Ishikawa (cell line): ENCODE measurements around the gene KCNJ1.

Experiments used
- CEBPB ChIP-seq: IDR thresholded peaks from 2 replicates; pipeline ENCODE4 v1.6.1; 2012
- CREB1 ChIP-seq: IDR thresholded peaks from 2 replicates; pipeline ENCODE4 v1.6.1; 2012; ENCODE audit warnings: low read depth
- EGR1 ChIP-seq: IDR thresholded peaks from 2 replicates; pipeline ENCODE4 v1.6.1; 2012
- EP300 ChIP-seq: IDR thresholded peaks from 2 replicates; pipeline ENCODE4 v1.6.1; 2012; ENCODE audit warnings: borderline replicate concordance
- FOXM1 ChIP-seq: IDR thresholded peaks from 2 replicates; pipeline ENCODE4 v1.6.1; 2012; ENCODE audit warnings: low read depth, borderline replicate concordance
- MAX ChIP-seq: IDR thresholded peaks from 2 replicates; pipeline ENCODE4 v1.6.1; 2012
- RAD21 ChIP-seq: IDR thresholded peaks from 2 replicates; pipeline ENCODE4 v1.6.1; 2012; ENCODE audit warnings: low read depth
- REST ChIP-seq: IDR thresholded peaks from 2 replicates; pipeline ENCODE4 v1.6.1; 2012; ENCODE audit warnings: low read depth, mild to moderate bottlenecking
- TAF1 ChIP-seq: IDR thresholded peaks from 2 replicates; pipeline ENCODE4 v1.6.1; 2012; ENCODE audit warnings: low read depth, mild to moderate bottlenecking
- TCF12 ChIP-seq: IDR thresholded peaks from 2 replicates; pipeline ENCODE4 v1.6.1; 2012; ENCODE audit warnings: low read depth
- TEAD4 ChIP-seq: IDR thresholded peaks from 2 replicates; pipeline ENCODE4 v1.6.1; 2012
- YY1 ChIP-seq: IDR thresholded peaks from 2 replicates; pipeline ENCODE4 v1.6.1; 2012; ENCODE audit warnings: low read depth
- ZBTB7A ChIP-seq: IDR thresholded peaks from 2 replicates; pipeline ENCODE4 v1.6.1; 2012; ENCODE audit warnings: low read depth

- TF ChIP-seq RAD21: no peak
- no peak for TF ChIP-seq MAX
- TF ChIP-seq REST: no peak
- no peak for TF ChIP-seq TAF1
- TF ChIP-seq EP300: no peak
- no peak for TF ChIP-seq FOXM1
- TF ChIP-seq CEBPB: no peak
- no peak for TF ChIP-seq ZBTB7A
- TF ChIP-seq YY1: no peak
- no peak for TF ChIP-seq EGR1
- TF ChIP-seq CREB1: no peak
- no peak for TF ChIP-seq TEAD4
- TF ChIP-seq TCF12: no peak
These were observed 5.5 kb upstream of the KCNJ1 start for GRCh38 chr11:128872594-128872993.
